ENCODE results near the gene HBP1.

The HBP1 gene

DNA sequence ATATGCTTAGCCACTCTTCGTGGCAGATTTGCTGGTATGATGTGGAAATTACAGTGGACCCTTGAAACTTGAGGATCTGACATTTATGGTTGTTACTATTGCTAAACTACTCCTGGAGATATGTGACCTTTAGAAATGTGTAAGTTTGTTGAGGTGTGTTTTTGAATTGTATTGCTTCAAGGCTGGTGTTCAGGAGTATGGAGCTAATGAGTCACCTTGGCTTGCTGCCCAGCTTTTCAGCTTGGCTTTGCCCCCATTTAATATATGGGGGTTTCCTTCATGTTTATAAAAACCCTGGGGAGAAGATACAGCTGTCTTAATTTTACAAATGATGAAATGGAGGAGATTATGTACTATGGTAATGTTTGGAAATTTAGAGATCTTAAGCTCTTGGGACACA, 11.6 kb downstream of the HBP1 start:
- in situ Hi-C loops (cut with HindIII; ENCODE audit: low sequenced_read_pairs): no loop called here

DNA sequence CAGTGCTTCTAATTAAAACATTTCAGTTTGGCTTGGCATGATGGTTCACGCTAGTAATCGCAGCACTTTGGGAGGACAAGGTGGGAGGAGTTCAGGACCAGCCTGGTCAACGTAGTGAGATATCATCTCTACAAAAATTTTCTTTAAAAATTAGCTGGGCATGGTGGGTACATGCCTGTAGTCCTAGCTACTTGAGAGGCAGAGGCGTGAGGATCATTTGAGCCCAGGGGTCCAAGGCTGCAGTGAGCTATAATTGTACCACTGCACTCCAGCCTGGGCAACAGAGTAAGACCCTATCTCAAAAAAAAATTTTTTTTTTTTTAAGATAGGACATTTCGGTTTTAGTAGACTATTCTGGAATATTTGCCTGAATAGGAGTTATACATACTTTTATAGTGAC, 12.4 kb downstream of the HBP1 start:
- in situ Hi-C loops (cut with HindIII; ENCODE audit: low sequenced_read_pairs): no loop called here

DNA sequence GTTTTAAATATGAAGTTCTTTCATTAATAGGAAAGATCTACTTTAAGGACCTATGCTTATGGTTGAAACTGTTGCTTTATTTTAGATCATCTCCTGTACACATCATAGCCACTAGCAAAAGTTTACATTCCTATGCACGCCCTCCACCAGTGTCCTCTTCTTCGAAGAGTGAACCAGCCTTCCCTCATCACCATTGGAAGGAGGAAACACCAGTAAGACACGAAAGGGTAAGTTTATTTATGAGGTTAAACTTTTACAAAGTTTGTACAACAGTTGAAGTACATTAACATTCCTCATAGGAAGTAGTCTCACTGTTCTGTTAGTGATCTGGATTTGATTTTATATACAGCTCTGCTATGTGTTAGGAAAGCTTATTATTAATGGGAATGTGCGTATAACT, 16.9 kb downstream of the HBP1 start:
- in situ Hi-C loops (cut with HindIII; ENCODE audit: low sequenced_read_pairs): no loop called here

DNA sequence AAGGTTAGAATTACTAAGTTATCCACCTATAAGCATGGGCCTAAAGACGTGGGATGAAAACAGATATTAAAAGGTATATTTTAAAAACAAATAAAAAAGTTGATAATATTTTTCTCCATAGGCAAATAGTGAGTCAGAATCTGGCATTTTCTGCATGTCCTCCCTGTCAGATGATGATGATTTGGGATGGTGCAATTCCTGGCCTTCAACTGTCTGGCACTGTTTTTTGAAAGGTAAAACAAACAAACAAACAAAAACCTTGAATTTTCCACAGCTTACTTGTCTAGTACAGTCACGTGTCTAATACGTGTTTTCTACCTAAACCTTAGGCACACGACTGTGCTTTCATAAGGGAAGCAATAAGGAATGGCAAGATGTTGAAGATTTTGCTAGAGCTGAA, 17.4 kb downstream of the HBP1 start:
- in situ Hi-C loops (cut with HindIII; ENCODE audit: low sequenced_read_pairs): no loop called here

DNA sequence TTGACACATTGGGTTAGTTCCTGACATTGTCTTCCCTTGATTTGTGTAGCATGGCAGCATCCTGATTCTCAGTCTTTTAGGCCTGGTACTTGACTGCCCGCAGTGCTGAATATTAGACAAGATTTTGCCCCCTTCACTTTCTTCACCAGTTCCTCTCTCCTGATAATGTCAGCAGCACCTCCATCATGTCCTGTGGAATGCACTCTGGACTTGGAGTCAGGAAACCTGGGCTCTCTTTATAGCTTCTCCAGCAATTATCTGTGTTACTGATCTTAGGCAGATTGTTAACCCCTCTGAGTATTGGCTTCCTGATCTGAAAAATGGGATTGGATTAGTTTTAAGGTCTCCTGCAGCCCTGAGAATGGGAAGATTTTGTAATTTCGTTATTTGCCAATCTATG, 19.0 kb downstream of the HBP1 start:
- in situ Hi-C loops (cut with HindIII; ENCODE audit: low sequenced_read_pairs): no loop called here

DNA sequence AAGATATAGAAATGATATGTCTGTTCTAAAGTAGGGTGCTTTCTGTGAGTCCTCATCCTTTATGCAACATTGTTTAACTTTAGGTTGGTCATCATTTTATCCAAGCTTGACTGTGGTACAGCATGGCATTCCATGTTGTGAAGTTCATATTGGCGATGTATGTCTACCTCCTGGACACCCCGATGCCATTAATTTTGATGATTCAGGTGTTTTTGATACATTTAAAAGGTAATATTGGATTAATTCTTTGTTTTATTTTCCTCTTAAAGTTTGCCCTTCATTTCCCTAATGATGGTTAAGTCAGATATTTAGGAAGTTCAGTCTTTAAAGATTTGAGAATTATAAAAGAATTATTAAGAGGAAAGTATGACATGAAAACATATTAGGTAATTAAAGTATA, 21.3 kb downstream of the HBP1 start:
- in situ Hi-C loops (cut with HindIII; ENCODE audit: low sequenced_read_pairs): no loop called here

DNA sequence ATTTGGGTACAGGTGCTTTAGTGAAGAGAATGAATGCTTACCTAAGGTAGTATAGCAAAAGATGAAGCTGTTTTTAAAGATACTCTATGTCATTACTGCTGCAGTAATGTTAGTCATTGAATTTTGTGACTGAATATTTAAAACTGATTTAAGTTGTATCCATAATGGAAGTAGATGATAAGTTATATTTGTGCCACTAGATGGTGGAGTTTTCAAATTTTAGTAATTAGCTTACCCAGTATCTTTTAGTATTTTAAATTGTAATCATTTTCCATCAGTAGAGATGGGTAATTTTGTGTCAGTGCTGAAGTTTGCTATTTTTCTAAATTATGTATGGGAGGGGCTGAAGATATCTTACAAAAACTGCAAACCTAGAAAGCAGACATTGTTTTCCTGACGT, 25.2 kb downstream of the HBP1 start:
- in situ Hi-C loops (cut with HindIII; ENCODE audit: low sequenced_read_pairs): no loop called here

DNA sequence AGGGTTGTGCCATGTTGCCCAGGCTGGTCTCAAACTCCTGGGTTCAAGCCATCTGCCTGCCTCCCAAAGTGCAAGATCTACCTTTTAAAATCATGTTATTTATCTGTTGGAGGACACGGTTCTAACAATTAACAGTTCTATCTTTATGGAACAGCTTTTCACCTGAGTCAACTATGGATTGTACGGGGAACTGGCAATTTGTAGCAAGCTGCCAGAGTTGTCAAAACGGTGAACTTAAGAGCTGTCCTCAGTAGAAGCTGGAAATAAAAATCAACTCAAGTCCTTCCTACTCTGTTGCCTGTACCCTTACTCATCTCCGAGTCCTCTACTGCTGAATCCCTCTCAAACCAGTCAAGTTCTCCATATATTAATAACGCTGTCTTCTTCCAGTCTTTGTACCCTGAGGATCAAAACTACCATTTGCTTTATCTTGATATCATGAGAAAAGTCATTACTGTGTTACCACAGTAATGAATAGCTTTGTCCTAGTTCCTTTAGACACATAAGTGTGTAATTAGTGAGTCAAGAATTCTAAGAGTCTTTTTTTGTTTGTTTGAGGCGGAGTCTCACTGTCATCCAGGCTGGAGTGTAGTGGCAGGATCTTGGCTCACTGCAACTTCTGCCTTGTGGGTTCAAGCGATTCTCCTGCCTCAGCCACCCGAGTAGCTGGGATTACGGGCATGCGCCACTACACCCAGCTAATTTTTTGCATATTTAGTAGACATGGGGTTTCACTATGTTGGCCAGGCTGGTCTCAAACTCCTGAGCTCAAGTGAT, 28.2 kb downstream of the HBP1 start:
- in situ Hi-C loops (cut with HindIII; ENCODE audit: low sequenced_read_pairs): no loop called here

DNA sequence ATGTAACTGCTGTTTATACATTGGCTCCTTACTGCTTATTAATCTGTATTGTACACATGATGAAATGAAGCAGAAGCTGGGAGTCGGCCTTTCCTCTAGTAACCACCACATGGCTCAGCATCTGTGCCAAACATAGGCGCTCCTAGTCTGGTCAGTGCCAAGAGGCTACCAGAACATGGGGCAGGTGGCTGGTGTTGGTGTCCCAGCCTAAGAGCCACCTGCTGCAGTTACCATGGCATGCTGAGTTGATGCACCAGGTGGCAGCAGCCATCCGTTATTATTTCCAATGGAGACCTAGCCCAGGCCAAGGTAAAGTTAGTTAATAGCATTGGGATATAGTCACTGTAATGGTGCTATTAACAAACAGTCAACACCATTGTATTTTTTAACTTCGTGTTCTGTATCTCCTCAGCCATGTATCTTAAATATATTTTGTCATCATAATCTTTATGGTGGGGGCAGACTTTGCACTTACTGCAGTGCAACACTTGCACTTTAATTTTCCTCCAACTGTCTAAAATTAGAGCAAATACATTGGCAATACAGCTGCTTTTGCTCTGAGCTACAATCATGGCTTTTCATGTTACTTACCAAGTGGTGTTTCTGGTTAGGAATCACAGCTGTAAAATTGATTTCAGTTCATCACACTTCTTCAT, 33.1 kb downstream of the HBP1 start:
- in situ Hi-C loops (cut with HindIII; ENCODE audit: low sequenced_read_pairs): no loop called here

DNA sequence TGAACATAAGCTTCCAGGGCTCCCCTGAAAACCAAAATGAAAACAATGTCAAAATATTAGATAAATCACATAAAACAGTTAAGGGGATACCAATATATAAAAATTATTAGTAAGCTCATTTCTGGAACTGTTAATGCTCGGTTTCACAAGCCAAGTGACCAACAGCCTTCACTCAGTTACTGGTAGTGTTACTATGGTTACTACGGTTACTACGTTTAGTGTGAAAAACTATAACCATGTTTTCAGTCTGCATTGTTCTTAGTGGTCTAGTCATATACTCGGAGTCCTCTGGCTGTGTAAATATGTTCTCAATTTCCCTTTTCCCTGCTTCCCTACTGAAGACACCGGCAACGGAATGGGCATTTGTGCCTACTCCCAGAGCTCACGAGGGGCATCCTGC, 34.8 kb downstream of the HBP1 start:
- in situ Hi-C loops (cut with HindIII; ENCODE audit: low sequenced_read_pairs): no loop called here

DNA sequence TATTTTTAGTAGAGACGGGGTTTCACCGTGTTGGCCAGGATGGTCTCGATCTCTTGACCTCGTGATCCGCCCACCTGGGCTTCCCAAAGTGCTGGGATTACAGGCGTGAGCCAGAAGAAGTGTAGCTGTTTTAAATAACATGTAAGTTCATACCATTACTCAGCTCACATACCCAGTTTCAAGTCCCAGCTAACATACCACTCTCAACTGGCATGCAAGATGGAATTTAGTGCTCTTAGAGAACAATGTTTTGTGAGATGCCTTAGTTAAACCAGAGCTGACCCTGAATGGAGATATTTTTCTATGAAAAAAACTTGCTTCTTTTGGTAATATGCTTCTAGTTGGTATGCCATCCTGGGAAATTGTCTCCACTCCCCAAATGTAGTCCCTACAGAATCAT, 37.3 kb downstream of the HBP1 start:
- in situ Hi-C loops (cut with HindIII; ENCODE audit: low sequenced_read_pairs): no loop called here

DNA sequence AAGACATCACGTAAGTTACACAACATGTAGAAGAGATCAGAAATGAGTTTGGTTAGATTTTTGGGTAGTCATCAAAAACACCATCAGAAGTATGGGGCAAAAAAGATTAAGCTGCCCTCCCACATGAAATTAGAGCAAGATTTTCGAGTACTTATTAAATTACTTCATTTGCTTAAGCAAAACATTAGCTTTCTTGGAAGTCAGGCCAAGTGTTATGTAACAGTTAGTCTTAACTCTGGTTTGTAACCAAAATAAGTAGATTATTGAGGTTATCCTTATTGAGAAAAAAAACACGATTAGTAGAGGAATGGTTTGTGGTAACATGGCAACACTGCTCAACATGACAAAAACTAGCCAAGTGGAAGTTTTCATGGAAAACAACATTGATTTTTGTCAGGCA, 37.9 kb downstream of the HBP1 start:
- in situ Hi-C loops (cut with HindIII; ENCODE audit: low sequenced_read_pairs): no loop called here

DNA sequence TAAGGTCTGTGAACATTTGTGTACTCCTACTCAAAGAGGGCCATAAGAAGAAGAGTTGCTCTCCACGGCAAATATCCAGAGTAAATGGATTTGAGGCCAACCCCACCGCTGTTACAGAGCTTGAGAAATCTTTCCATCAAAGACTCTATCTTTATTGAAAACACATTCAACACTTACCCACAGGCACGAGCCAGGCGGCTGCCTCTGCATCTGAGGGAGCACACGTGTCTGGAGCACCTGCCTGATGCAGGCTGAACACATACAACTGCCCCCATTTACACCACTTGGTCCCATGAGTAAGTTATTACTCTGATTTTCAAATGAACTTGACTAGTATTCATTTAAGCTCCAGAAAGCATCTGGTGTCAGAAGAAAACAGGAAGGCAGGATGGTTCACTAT, 38.7 kb downstream of the HBP1 start:
- in situ Hi-C loops (cut with HindIII; ENCODE audit: low sequenced_read_pairs): no loop called here

DNA sequence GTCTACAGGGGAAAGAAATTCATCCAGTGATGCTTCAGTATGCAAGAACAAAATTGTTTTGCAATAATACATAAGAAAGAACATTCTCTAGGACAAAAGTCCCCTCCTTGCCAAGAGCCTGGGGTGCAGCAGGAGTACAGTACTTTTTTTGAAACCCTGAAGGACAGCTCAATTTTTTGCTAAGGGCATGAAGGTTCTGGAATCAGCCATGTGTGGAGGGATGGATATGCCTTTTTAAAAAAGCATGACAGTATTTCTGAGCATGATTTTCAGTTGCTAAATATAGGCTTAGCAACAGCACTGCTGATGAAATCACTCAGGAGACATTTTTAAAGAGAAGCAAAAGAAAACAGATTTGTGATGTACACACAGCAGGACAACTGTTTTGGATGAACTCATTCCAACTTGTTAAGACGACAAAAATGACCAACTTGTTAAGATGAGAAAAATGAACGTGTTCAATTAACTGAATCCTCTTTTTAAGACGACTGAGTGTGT, 39.3 kb downstream of the HBP1 start:
- in situ Hi-C loops (cut with HindIII; ENCODE audit: low sequenced_read_pairs): no loop called here

DNA sequence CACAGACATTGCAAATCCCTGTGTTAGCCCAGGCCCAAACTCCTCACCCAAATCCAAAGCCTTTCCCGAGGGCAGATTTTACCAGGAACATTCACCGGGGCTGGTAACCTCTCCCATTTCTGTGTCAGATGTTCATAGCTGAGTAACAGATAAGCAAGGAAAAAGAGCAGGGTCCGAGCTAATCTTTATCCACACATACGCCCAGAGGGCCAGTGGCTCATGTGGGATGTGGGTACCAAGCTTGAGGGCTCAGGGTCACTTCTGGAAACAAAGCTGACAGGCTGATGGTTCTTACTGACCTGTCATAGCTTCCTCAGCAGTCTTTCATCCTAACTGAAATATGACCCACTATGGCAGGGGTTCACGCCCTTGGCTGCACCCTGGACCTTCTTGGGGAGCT, 39.8 kb downstream of the HBP1 start:
- in situ Hi-C loops (cut with HindIII; ENCODE audit: low sequenced_read_pairs): no loop called here

DNA sequence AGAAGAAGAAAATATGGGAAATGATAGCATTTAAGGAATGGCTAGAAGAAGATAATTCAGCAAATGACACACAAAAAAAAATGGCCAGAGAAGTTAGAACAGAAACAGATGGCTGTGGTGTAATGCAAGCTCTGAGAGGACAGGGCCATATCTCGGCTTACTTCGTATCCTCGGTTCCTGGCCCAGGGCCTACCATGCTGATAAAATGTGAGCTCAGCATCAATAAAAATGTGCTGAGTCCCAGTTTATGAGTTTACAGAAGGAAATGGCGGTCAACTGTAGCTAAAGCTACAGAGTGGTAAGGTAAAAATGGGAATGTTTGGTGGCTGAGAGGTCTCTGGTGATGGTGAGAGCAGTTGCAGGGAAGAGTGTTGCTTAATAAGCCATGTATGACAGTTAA, 40.8 kb downstream of the HBP1 start:
- in situ Hi-C loops (cut with HindIII; ENCODE audit: low sequenced_read_pairs): no loop called here

DNA sequence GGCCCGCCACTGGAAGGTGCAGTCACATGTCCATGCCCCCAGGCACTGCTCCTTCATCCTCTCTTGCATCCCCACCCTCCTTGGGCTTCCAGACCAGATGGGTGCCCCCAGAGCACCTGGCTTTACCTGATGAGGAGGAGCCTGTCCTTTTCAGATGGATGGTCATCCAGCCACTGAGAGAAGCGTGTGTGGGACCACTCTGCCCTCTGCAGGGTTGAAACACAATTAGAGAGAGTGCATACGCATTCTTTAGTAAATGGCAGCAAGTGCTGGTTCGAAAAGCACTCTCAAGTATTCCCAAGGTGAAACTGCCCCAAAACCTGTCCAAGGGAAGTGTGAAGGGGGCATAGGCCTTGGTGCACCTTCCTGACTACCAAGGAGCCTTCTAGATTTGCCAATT, 41.6 kb downstream of the HBP1 start:
- in situ Hi-C loops (cut with HindIII; ENCODE audit: low sequenced_read_pairs): no loop called here

DNA sequence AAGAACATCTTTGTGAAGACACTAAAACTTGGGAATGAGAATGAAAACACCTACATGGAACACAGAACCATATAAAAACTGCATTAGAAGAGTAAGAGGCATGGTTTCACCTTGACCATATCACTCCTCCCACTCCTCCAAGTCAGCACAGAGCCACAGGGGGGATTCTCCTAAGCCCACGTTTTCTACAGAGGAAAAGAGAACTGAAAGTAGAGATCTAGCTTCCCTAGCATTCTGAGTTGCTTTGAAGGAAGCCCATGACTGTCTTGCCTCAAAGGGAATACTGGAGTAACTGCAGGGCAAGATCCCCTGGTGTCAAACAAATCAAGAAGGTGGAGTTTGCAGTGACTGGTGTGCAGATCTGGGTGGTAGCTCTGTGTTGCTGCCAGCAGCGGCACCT, 43.9 kb downstream of the HBP1 start:
- in situ Hi-C loops (cut with HindIII; ENCODE audit: low sequenced_read_pairs): no loop called here

DNA sequence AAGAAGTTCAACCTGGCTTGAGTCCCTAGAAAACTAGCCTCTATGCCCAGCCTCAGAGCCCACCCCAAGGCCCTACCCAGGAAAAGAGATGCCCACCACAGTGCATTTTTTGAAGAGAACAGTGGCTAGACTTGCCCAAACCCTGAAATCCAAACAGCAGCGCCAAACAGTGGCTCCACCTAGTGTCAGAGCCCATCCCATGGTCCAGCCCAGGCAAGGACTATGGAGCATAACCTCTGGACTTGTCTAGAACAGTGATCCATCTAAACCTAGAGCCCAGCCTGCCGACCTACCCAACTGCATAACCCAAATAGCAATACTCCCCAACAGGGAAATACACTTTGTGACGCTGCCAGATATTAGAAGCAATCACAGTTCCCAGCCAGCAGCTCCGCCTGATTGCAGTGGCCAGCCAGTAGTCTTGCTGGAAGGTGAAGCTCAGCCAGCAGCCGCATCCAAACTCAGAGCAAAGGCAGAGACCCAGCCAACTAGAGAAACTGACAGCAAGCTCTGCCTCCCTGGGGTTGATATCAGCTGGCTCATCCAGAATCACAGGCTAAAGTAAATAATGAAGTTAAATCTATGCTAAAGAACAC, 44.5 kb downstream of the HBP1 start:
- in situ Hi-C loops (cut with HindIII; ENCODE audit: low sequenced_read_pairs): no loop called here

DNA sequence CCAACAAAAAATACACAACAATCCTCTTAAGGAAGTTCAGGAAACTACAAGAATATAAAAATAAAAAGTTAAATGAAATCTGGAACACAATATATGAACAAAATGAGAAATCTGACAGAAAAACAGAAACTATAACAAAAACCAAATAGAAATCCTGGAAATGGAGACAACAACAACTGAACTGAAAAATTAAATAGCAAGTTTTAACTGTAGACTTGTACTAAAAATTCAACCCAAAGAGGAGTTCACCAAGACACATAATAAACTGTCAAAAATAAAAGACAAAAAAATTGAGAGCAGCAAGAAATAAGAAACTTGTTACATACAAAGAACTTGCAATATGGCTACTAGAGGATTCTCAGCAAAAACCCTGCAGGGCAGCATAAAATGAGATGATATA, 45.1 kb downstream of the HBP1 start:
- in situ Hi-C loops (cut with HindIII; ENCODE audit: low sequenced_read_pairs): no loop called here

DNA sequence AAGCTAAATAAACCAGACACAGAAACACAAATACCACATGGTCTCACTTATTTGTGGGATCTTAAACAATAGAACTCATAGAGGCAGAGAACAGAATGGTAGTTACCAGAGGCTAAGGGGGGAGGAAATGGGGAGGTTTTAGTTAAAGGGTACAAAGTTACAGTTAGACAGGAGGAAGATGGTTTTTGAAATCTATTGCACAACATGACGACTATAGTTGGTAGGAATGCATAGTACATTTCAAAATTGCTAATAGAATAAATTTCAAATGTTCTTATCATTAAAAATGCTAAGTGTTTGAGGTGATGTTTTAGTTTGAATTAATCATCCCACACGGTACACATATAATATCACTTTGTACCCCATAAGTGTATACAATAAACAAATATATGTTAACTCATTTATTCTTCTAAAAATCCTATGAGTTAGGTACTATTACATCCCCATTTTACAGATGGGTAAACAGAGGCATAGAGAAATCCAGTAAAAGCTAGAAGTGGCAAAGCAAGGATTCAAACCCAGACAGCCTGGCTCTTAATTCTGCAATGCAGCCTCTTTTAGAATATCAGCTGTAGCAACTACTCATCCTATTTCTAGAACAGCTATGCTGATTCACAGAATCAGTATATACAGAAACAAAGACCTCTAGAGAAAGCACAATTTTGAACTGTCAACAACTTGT, 50.9 kb downstream of the HBP1 start:
- in situ Hi-C loops (cut with HindIII; ENCODE audit: low sequenced_read_pairs): no loop called here

DNA sequence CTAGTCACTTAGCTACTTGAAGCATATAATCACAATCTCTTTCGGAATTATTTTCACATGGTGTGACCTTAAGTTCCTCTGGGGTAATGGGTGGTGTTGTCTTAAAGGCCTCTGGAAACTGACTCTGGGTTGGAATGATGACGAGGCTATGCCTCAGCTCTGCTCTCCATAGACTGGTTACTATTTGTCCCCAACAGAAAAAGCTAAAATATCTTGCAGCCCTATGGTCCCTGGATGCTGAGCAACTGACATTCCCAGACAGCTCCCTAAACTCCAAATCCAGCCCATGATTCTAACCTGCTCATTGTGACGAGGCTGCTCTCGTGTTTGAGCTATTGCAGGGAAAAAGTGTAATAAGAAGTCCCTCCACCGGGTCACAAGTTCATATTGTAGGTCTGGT, 51.6 kb downstream of the HBP1 start:
- in situ Hi-C loops (cut with HindIII; ENCODE audit: low sequenced_read_pairs): no loop called here

All from DLD1 (cell line).